Measurements from ENCODE around the gene ABCC2. TPM values are rescaled to one million over a fixed set of nuclear protein-coding genes. Genes with fewer than 3 reads are reported as not detected.
A peak's percentile ranks its signal among the peaks of the same experiment; 100 is the strongest.

Gene ABCC2
- total RNA-seq, 1 donor from 2014 or later, result 0.70 TPM

GRCh38 chr10:99770408-99771045 lies 11.9 kb upstream of the ABCC2 start:
- DNase-seq (ENCODE audit: extremely low read depth, low read depth, low spot score), result no peak

GRCh38 chr10:99775850-99776249 lies 6.6 kb upstream of the ABCC2 start:
- no peak for DNase-seq (ENCODE audit: extremely low read depth, low read depth, low spot score)

- no peak for DNase-seq (ENCODE audit: extremely low read depth, low read depth, low spot score)
These were observed 4.3 kb upstream of the ABCC2 start for GRCh38 chr10:99777918-99778714.

- peak; percentile 90 for DNase-seq (ENCODE audit: extremely low read depth, low read depth, low spot score)
These were observed 3.1 kb upstream of the ABCC2 start for GRCh38 chr10:99779335-99779734.

GRCh38 chr10:99781734-99782429 lies 558 bp upstream of the ABCC2 start:
- no peak for DNase-seq (ENCODE audit: extremely low read depth, low read depth, low spot score)

GRCh38 chr10:99784016-99784726 lies 1.7 kb downstream of the ABCC2 start:
- no peak for DNase-seq (ENCODE audit: extremely low read depth, low read depth, low spot score)

GRCh38 chr10:99784727-99785441 lies 2.4 kb downstream of the ABCC2 start:
- DNase-seq (ENCODE audit: extremely low read depth, low read depth, low spot score), result no peak

- DNase-seq (ENCODE audit: extremely low read depth, low read depth, low spot score), result no peak
These were observed 3.2 kb downstream of the ABCC2 start for GRCh38 chr10:99785646-99786045.

GRCh38 chr10:99787311-99787710 lies 4.9 kb downstream of the ABCC2 start:
- no peak for DNase-seq (ENCODE audit: extremely low read depth, low read depth, low spot score)

GRCh38 chr10:99787782-99788445 lies 5.5 kb downstream of the ABCC2 start:
- DNase-seq (ENCODE audit: extremely low read depth, low read depth, low spot score), result no peak

GRCh38 chr10:99788598-99789256 lies 6.3 kb downstream of the ABCC2 start:
- DNase-seq (ENCODE audit: extremely low read depth, low read depth, low spot score), result no peak

- no peak for DNase-seq (ENCODE audit: extremely low read depth, low read depth, low spot score)
These were observed 9.4 kb downstream of the ABCC2 start for GRCh38 chr10:99791831-99792230.

GRCh38 chr10:99793819-99794218 lies 11.4 kb downstream of the ABCC2 start:
- DNase-seq (ENCODE audit: extremely low read depth, low read depth, low spot score), result no peak

GRCh38 chr10:99796928-99797327 lies 14.5 kb downstream of the ABCC2 start:
- DNase-seq (ENCODE audit: extremely low read depth, low read depth, low spot score), result no peak

GRCh38 chr10:99798031-99798430 lies 15.6 kb downstream of the ABCC2 start:
- no peak for DNase-seq (ENCODE audit: extremely low read depth, low read depth, low spot score)

GRCh38 chr10:99798920-99799319 lies 16.5 kb downstream of the ABCC2 start:
- DNase-seq (ENCODE audit: extremely low read depth, low read depth, low spot score), result no peak

GRCh38 chr10:99799613-99800012 lies 17.2 kb downstream of the ABCC2 start:
- DNase-seq (ENCODE audit: extremely low read depth, low read depth, low spot score), result no peak

- no peak for DNase-seq (ENCODE audit: extremely low read depth, low read depth, low spot score)
These were observed 22.0 kb downstream of the ABCC2 start for GRCh38 chr10:99804471-99804870.

GRCh38 chr10:99805190-99805589 lies 22.8 kb downstream of the ABCC2 start:
- DNase-seq (ENCODE audit: extremely low read depth, low read depth, low spot score), result no peak
